GM20000 (cell line): ENCODE measurements around the gene RPL31.

Experiments used
- DNase-seq: peaks from one replicate; pipeline ENCODE4 v3.0.0; 2012; ENCODE audit warnings: low spot score
- TF ChIP-seq, protein P1 (sequence below): IDR thresholded peaks from 2 replicates; pipeline ENCODE4 v1.5.1; 2012; ENCODE audit warnings: mild to moderate bottlenecking, control low read depth; ENCODE audit errors: extremely low read depth, missing control alignments

RPL31 gene

GRCh38 chr2:100997509-100998234, 4.4 kb upstream of the RPL31 start:
- DNase-seq = no peak
- TF ChIP-seq, protein P1, sequence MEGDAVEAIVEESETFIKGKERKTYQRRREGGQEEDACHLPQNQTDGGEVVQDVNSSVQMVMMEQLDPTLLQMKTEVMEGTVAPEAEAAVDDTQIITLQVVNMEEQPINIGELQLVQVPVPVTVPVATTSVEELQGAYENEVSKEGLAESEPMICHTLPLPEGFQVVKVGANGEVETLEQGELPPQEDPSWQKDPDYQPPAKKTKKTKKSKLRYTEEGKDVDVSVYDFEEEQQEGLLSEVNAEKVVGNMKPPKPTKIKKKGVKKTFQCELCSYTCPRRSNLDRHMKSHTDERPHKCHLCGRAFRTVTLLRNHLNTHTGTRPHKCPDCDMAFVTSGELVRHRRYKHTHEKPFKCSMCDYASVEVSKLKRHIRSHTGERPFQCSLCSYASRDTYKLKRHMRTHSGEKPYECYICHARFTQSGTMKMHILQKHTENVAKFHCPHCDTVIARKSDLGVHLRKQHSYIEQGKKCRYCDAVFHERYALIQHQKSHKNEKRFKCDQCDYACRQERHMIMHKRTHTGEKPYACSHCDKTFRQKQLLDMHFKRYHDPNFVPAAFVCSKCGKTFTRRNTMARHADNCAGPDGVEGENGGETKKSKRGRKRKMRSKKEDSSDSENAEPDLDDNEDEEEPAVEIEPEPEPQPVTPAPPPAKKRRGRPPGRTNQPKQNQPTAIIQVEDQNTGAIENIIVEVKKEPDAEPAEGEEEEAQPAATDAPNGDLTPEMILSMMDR = no peak

DNA sequence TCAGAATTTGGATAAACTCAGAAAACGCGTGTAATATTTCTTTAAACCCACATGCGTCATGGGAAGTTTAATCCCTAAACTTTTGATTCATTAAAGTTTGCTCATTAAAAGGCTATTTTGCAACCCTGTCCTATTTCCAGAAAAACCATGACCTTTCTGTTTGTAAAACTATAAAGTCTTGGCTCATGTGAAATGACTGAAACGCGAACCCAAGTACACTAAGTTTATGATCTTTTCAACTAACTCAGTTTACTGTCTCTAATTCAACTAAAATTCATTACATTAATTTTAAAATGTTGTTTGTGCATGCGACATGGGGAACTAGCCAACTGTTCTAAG, 3.9 kb upstream of the RPL31 start:
- DNase-seq = no peak
- TF ChIP-seq, protein P1 = no peak

DNA sequence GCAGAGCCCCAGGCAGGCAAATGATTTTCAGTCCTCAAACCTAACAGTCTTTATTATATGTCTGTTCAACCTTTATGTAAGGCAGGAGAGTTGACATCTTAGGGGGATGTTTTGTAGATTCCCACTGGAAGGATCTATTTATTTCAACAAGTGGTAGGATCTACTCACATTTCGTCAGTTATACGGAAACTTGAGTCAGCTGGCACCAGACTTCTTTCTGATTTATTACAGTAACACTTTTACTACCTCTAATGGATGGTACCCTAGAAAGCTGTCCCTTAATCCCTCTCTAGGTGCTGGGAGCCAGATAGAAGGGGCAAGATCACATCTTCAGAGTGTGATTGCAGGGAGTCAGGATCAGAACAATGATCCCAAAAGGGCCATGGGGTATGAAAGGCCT, 2.1 kb upstream of the RPL31 start:
- no peak for DNase-seq
- TF ChIP-seq, protein P1 = no peak

GRCh38 chr2:101002562-101003277, 631 bp downstream of the RPL31 start:
- TF ChIP-seq, protein P1 = no peak
- no peak for DNase-seq

GRCh38 chr2:101003278-101003775, 1.2 kb downstream of the RPL31 start:
- no peak for DNase-seq
- TF ChIP-seq, protein P1 = no peak

GRCh38 chr2:101004620-101005325, 2.7 kb downstream of the RPL31 start:
- TF ChIP-seq, protein P1 = no peak
- no peak for DNase-seq
